WTC11 (cell line): ENCODE data around the gene RUVBL2.

Experiments
- CTCF ChIP-seq: fragments of 200-600 bp; IDR thresholded peaks from 2 replicates; pipeline ENCODE4 v1.8.0; 2022; ENCODE audit warnings: antibody characterized with exemption
- NR3C1 ChIP-seq: sonication (generic); formaldehyde crosslinking; conservative IDR thresholded peaks from 2 replicates; pipeline ENCODE4 v1.8.1; 2023; ENCODE audit warnings: low read depth, mild to moderate bottlenecking, missing genetic modification reagents
- ZNF396 ChIP-seq: fragments of 250-450 bp; sonication (Bioruptor Pico); IDR thresholded peaks from 2 replicates; pipeline ENCODE4 v1.8.0; 2021; ENCODE audit warnings: mild to moderate bottlenecking, moderate library complexity, borderline replicate concordance

- TF ChIP-seq NR3C1 = no peak
- TF ChIP-seq ZNF396 (CRISPR knock-in tag) = no peak
- TF ChIP-seq CTCF = no peak
Measured at GRCh38 chr19:48965806-48966540, 27.7 kb upstream of the RUVBL2 start.
